ENCODE measurements around the gene SOX6.

GRCh38 chr11:16335236-16335962, 20.9 kb downstream of the SOX6 start:
- no peak for TF ChIP-seq POLR2A (IDR thresholded peaks at IDR 0.05)
- no peak for TF ChIP-seq CTCF (IDR thresholded peaks at IDR 0.05 in 4 of 5, conservative IDR thresholded peaks at IDR 0.05 in 1 of 5)
